Muscle layer of colon (tissue), 2 donors: ENCODE data around the gene ATN1.
A peak's percentile ranks its signal among the peaks of the same experiment; 100 is the strongest.

ENCODE experiments used
- H3K27ac ChIP-seq: one replicate; pipeline ENCODE4 v1.7.0; 2013; ENCODE audit warnings: low read depth, mild to moderate bottlenecking, low read length, moderate library complexity
- H3K27me3 ChIP-seq, 2 donors: one replicate each; pipeline ENCODE4 v1.7.0; 2013; ENCODE audit warnings: low read length in 2 of 2, mild to moderate bottlenecking in 2 of 2; ENCODE audit not compliant: insufficient read depth in 2 of 2, control insufficient read depth in 1 of 2
- H3K36me3 ChIP-seq: one replicate; pipeline ENCODE4 v1.7.0; 2013; ENCODE audit warnings: mild to moderate bottlenecking, low read length; ENCODE audit not compliant: insufficient read depth
- H3K4me1 ChIP-seq: one replicate; pipeline ENCODE4 v1.7.0; 2013; ENCODE audit warnings: mild to moderate bottlenecking, low read length; ENCODE audit not compliant: insufficient read depth
- H3K4me3 ChIP-seq, 2 donors: one replicate each; pipeline ENCODE4 v1.7.0; 2013; ENCODE audit warnings: low read length in 2 of 2, low read depth in 1 of 2, mild to moderate bottlenecking in 1 of 2, moderate library complexity in 1 of 2
- H3K9ac ChIP-seq: one replicate; pipeline ENCODE4 v1.7.0; 2013; ENCODE audit warnings: low read length
- H3K9me3 ChIP-seq: one replicate; pipeline ENCODE4 v1.7.0; 2013; ENCODE audit warnings: mild to moderate bottlenecking, low read length
- donor health status: abdominal sarcoma.
- donor health status: Adenocarcinoma of cecum.

ATN1 gene

DNA sequence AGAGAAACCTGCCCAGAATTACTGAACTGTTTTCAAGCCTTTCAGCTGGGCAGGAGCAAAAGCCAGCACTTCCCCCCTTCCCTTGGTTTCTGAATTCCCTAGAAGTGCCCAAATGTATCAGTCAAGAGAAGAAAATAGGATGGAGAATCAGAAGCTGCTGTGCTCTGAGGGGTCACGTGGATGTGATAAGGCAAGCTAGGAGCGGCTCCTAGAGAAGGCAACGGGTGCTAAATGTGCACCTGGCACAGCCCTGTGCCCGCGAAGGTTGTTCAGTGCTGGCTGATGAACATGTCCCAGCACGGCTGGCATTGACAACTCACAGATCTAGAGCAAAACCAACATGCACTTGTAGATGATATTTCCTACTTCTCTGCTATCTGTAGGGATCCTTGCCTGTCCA is 51.3 kb downstream of the ATN1 start:
- Histone ChIP-seq H3K9ac (no peak overlapping the region), H3K9me3 (no peaks in the 10 kb centered on the region), H3K36me3 (peaks cover 86% of the 10 kb centered on the region), H3K27me3 (no peaks in the 10 kb centered on the region), H3K4me1 (no peaks in the 10 kb centered on the region), H3K4me3 (no peak overlapping the region), H3K27ac (no peak overlapping the region)

GRCh38 chr12:6979453-6979852 is 51.7 kb downstream of the ATN1 start:
- no peaks in the 10 kb centered on the region for H3K9me3 ChIP-seq
- H3K36me3 ChIP-seq: peaks cover 82% of the 10 kb centered on the region
- no peaks in the 10 kb centered on the region for H3K4me1 ChIP-seq
- H3K4me3 ChIP-seq: no peak overlapping the region
- H3K27me3 ChIP-seq: no peaks in the 10 kb centered on the region
- H3K27ac ChIP-seq: no peak overlapping the region
- no peak overlapping the region for H3K9ac ChIP-seq

DNA sequence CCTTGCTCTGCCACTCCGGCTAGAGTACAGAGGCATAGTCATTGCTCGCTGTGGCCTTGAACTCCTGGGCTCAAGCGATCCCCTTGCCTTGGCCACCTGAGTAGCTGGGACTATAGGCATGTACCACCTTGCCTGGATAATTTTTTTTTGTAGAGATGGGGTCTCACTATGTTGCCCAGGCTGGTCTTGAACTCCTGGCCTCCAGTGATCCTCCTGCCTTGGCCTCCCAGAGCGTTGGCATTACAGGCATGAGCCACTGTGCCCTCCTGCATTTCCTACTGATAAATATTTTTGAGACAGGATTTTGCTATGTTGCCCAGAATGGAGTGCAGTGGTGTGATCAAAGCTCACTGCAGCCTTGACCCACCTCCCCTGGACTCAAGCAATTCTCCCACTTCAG is 52.3 kb downstream of the ATN1 start:
- H3K27ac ChIP-seq: no peak overlapping the region
- H3K36me3 ChIP-seq: peaks cover 76% of the 10 kb centered on the region

DNA sequence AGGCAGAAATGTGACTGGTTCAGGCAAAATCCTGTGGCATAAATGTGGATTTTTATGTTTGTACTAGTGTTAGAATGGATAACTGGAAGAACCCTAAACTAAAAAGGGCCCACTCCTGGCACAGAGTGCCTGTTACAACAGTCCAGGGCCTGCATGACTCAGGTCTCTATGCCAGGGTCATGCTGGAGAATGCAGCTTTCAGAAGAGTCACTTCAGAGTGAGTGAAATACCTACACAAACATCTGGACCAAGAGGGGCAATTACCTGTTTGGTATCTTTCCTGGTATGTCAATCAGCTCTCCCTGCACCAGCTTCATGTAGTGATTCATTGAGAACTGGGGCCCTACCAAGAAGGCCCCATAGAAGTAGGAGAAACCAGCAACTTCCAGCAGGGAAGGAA is 53.0 kb downstream of the ATN1 start:
- Histone ChIP-seq H3K27ac (no peak overlapping the region), H3K27me3 (no peaks in the 10 kb centered on the region), H3K9ac (no peak overlapping the region), H3K9me3 (no peaks in the 10 kb centered on the region), H3K4me3 (no peak overlapping the region), H3K4me1 (no peaks in the 10 kb centered on the region), H3K36me3 (peaks cover 69% of the 10 kb centered on the region)

More for the DNA sequence above, 52.3 kb downstream of the ATN1 start:
- Histone ChIP-seq H3K4me3 (no peak overlapping the region), H3K4me1 (no peaks in the 10 kb centered on the region), H3K9me3 (no peaks in the 10 kb centered on the region), H3K27me3 (no peaks in the 10 kb centered on the region), H3K9ac (no peak overlapping the region)

DNA sequence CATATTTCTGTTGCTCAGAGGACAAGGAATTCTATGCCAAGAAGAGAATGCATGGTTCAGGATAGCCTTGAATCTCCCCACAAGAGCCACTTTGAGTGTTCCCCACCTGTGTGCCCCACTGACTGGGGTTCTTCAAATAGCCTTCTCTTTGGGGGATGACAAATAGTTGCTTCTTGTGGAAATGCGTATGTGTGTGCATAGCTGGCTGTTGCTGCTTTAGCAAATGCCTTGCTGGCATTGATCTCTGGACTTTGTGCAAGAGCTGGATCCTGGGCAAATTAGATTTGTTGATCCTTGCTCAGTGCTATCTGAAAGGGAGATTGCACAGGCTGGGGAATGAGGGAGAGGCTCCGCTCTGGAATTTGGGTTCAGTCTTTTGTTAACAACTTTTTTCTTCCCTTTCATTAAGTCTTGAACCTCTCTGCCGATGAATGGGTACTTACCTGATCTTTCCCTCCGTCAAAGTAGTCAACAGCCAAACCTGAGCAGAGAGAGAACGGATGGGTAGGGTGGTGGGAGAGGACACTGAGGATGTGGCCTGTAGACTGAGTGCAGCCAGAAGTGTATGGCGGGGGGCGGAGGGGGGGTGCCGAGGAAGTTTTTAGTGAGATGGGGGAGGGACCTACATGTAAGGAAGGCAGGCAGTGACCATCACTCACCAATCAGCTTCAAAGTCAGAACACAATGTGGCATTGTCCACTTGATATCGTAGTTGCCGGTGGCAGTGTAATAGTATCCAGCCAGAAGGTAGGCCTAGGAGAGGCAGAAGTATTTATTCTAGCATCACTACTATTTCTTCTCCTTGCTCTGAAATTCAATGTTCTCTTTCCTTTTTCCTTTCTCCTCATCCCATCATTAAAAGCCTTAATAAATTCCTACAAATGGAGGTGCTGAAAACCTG is 53.6 kb downstream of the ATN1 start:
- Histone ChIP-seq H3K36me3 (peaks cover 64% of the 10 kb centered on the region), H3K27ac (no peak overlapping the region)

GRCh38 chr12:6982532-6982931 is 54.8 kb downstream of the ATN1 start:
- Histone ChIP-seq H3K27ac (no peak overlapping the region), H3K36me3 (peaks cover 53% of the 10 kb centered on the region), H3K27me3 (no peaks in the 10 kb centered on the region), H3K9ac (no peak overlapping the region), H3K4me3 (no peak overlapping the region), H3K9me3 (no peaks in the 10 kb centered on the region), H3K4me1 (peaks cover under 1% of the 10 kb centered on the region)

More for the DNA sequence above, 53.6 kb downstream of the ATN1 start:
- no peak overlapping the region for H3K9ac ChIP-seq
- H3K4me1 ChIP-seq: no peaks in the 10 kb centered on the region
- H3K4me3 ChIP-seq: no peak overlapping the region
- no peaks in the 10 kb centered on the region for H3K9me3 ChIP-seq
- no peaks in the 10 kb centered on the region for H3K27me3 ChIP-seq

- no peak overlapping the region for H3K4me3 ChIP-seq
- H3K36me3 ChIP-seq: peaks cover 4% of the 10 kb centered on the region
- peak overlapping the region; percentile 88 for H3K27ac ChIP-seq
- H3K9me3 ChIP-seq: no peaks in the 10 kb centered on the region
- no peaks in the 10 kb centered on the region for H3K27me3 ChIP-seq
- H3K9ac ChIP-seq: peak overlapping the region; percentile 4
- peaks cover 14% of the 10 kb centered on the region for H3K4me1 ChIP-seq
Measured at GRCh38 chr12:6987956-6988553, 60.3 kb downstream of the ATN1 start.
